ENCODE results near the gene SIAH3. TPM values are rescaled to one million over a fixed set of nuclear protein-coding genes. Genes with fewer than 3 reads are reported as not detected.
A peak's percentile ranks its signal among the peaks of the same experiment; 100 is the strongest.

Gene SIAH3
- total RNA-seq (2013; cell fraction: nucleolus; rRNA removed), result not detected in 2 replicates
- not detected in 2 replicates for total RNA-seq (2014; rRNA removed)
- total RNA-seq (2014; rRNA removed; fragmentation: Illumina TruSeq; extraction: Trizol), result not detected in 2 replicates
- total RNA-seq (2021), result not detected in 2 replicates
- not detected for polyA plus RNA-seq (2011; ENCODE audit: low read depth)
- not detected in 2 replicates for polyA plus RNA-seq (2011; rRNA removed)
- polyA plus RNA-seq (2011; cell fraction: cytosol; rRNA removed), result not detected in 2 replicates
- not detected in 2 replicates for polyA plus RNA-seq (2011; cell fraction: nucleus; rRNA removed)
- not detected in 2 replicates for polyA plus RNA-seq (2012)
- polyA plus RNA-seq (2014; fragmentation: Illumina TruSeq; extraction: Trizol), result not detected in 2 replicates
- polyA plus RNA-seq (2014; fragmentation: Nextera tagmentation; extraction: Ambion mirVana), result not detected
- not detected in 2 replicates for polyA plus RNA-seq (2014; rRNA removed)
- polyA plus RNA-seq (2016; fragmentation: Nextera tagmentation; extraction: Ambion mirVana), result not detected
- not detected in 2 replicates for polyA minus RNA-seq (2011; rRNA and poly(A)+ RNA removed)
- not detected in 2 replicates for polyA minus RNA-seq (2011; cell fraction: cytosol; rRNA and poly(A)+ RNA removed)
- polyA minus RNA-seq (2011; cell fraction: nucleus; rRNA and poly(A)+ RNA removed), result not detected in 2 replicates
- Bru-seq, nascent RNA, result percentile 0 among the genes with signal in this experiment
- percentile 1 among the genes with signal in this experiment for BruChase-seq, experiment 1, labeled RNA remaining after a 6-hour chase
- BruChase-seq, experiment 2, labeled RNA remaining after a 2-hour chase, result not detected
- long read RNA-seq, experiment 1, result 0 reads
- long read RNA-seq, experiment 2, partial matches to known transcripts, result 0 of 1 reads
- long read RNA-seq, experiment 2, other reads (novel, unspliced or antisense), result 1 of 1 reads

- ChIA-PET POLR2A (interaction anchor here (0.6 kb wide), 1 partner anchor 950 kb away, joined by 3 read pairs; no protein-coding TSS in a partner anchor), CTCF (no interaction called here), RAD21 (ENCODE audit: unreplicated experiment) (no interaction called here), SMC1A (ENCODE audit: uncharacterized antibody, unreplicated experiment) (no interaction called here)
- FAIRE-seq (no peak), DNase-seq (ENCODE audit: low read depth, low spot score) (no peak), ATAC-seq (no peak)
- H3K4me3 ChIP-seq, result no peak within 1 kb of the TSS
- peaks cover 11% of the 10 kb centered on the region for H3K4me1 ChIP-seq (ENCODE audit: control insufficient read depth, insufficient read depth, low read length)
- H3K9ac ChIP-seq (ENCODE audit: control insufficient read depth, insufficient read depth, low read length), result no peak within 1 kb of the TSS
- no peak within 1 kb of the TSS for H3K27ac ChIP-seq (ENCODE audit: control insufficient read depth, insufficient read depth)
- BruUV-seq (replicated peaks), result no TSS peak
- no peaks in the 10 kb centered on the region for H3K79me2 ChIP-seq (ENCODE audit: control insufficient read depth, insufficient read depth, low read length)
- H2AFZ ChIP-seq (ENCODE audit: control insufficient read depth, low read depth, low read length), result no peak within 1 kb of the TSS
- WGBS (ENCODE audit: insufficient coverage, insufficient replicate concordance, low lambda C conversion rate, missing lambda C conversion rate), result 25% methylated on average over 35 of the region's 35 CpGs
- in situ Hi-C loops (cut with MboI) (no loop called here), intact Hi-C loops (cut with micrococcal nuclease; ENCODE audit: unreplicated experiment) (no loop called here)
- H3K4me2 ChIP-seq (ENCODE audit: control insufficient read depth, insufficient read depth), result peak within 1 kb of the TSS; percentile 24; the same call in 1 of the 2 replicates
- H3K9me3 ChIP-seq (replicated peaks; ENCODE audit: control insufficient read depth, insufficient read depth, low read length), result no peaks in the 10 kb centered on the region
- TF ChIP-seq ZBED1 (IDR thresholded peaks at IDR 0.05; ENCODE audit: borderline replicate concordance) (no peak), CEBPB (IDR thresholded peaks at IDR 0.05; ENCODE audit: borderline replicate concordance in 1 of 2, low read depth in 2 of 2, low read length in 2 of 2) (no peak), RELB (IDR thresholded peaks at IDR 0.05; ENCODE audit: low read depth) (no peak), MTA3 (IDR thresholded peaks at IDR 0.05; ENCODE audit: borderline replicate concordance, low read length) (no peak), TBL1XR1 (IDR thresholded peaks at IDR 0.05; ENCODE audit: low read depth, low read length) (no peak)
- H4K20me1 ChIP-seq (ENCODE audit: control insufficient read depth, insufficient read depth), result no peaks in the 10 kb centered on the region
- H3K36me3 ChIP-seq (ENCODE audit: control insufficient read depth in 2 of 2, insufficient read depth in 2 of 2, low read length in 1 of 2), result no peaks in the 10 kb centered on the region
- peaks cover 0 to 26% of the 10 kb centered on the region in 2 experiments for H3K27me3 ChIP-seq (replicated peaks in 1 of 2; ENCODE audit: control insufficient read depth in 2 of 2, insufficient read depth in 2 of 2, low read length in 1 of 2)
Observed at GRCh38 chr13:45851171-45851921, at the start of gene SIAH3. SIAH3 (minus strand) TSS chr13:45851753; CDS start chr13:45851629, 124 bp downstream.

Measured in GM12878 (cell line).